Measurements from ENCODE around the gene ATP5F1A.

ATP5F1A gene

GRCh38 chr18:46113751-46114150, 15.7 kb upstream of the ATP5F1A start:
- H3K27ac ChIP-seq, result no peak overlapping the region
- TF ChIP-seq ZFX (IDR thresholded peaks at IDR 0.05), result no peak
- TF ChIP-seq CTCF (conservative IDR thresholded peaks at IDR 0.05), result no peak

- no peak for TF ChIP-seq ZFX (IDR thresholded peaks at IDR 0.05)
- TF ChIP-seq CTCF (conservative IDR thresholded peaks at IDR 0.05), result no peak
- H3K27ac ChIP-seq, result no peak overlapping the region
Observed at GRCh38 chr18:46110406-46110805, 12.3 kb upstream of the ATP5F1A start.

GRCh38 chr18:46109386-46109785, 11.3 kb upstream of the ATP5F1A start:
- H3K27ac ChIP-seq, result no peak overlapping the region
- TF ChIP-seq ZFX (IDR thresholded peaks at IDR 0.05), result no peak
- no peak for TF ChIP-seq CTCF (conservative IDR thresholded peaks at IDR 0.05)

- H3K27ac ChIP-seq, result peak within 1 kb of the TSS; percentile 87
- peak; percentile 47; the same call in 1 of the 2 replicates for TF ChIP-seq ZFX (IDR thresholded peaks at IDR 0.05)
- no peak for TF ChIP-seq CTCF (conservative IDR thresholded peaks at IDR 0.05)
Observed at GRCh38 chr18:46104128-46104911, 6.2 kb upstream of the ATP5F1A start, which contains the start of gene HAUS1. TSS of gene HAUS1 (plus strand) at chr18:46104385. CDS start at chr18:46104412, 27 bp downstream.

- TF ChIP-seq ZFX (IDR thresholded peaks at IDR 0.05), result no peak
- TF ChIP-seq CTCF (conservative IDR thresholded peaks at IDR 0.05), result no peak
- H3K27ac ChIP-seq, result no peak overlapping the region
Observed at GRCh38 chr18:46099463-46099862, 1.4 kb upstream of the ATP5F1A start.

- peak overlapping the region; percentile 98 for H3K27ac ChIP-seq
- TF ChIP-seq ZFX (IDR thresholded peaks at IDR 0.05) (peak; percentile 70), CTCF (conservative IDR thresholded peaks at IDR 0.05) (no peak)
Observed at GRCh38 chr18:46098616-46098933, 479 bp upstream of the ATP5F1A start.

GRCh38 chr18:46097431-46097800, 680 bp downstream of the ATP5F1A start:
- TF ChIP-seq ZFX (IDR thresholded peaks at IDR 0.05) (0 out of 2 replicates have a peak, but pooled peaks have one; percentile 41), CTCF (conservative IDR thresholded peaks at IDR 0.05) (no peak)
- peak overlapping the region; percentile 98 for H3K27ac ChIP-seq
